OCI-LY7 (cell line): ENCODE results near the gene PCNX2. TPM values are rescaled to one million over a fixed set of nuclear protein-coding genes. Genes with fewer than 3 reads are reported as not detected.

Experiments
- BruUV-seq: library from RNA; stranded (reverse); fragments of 400-500 nt; replicated peaks from 2 replicates; lab custom pipeline; 2021; lab: Mats Ljungman, UMichigan
- CTCF ChIA-PET: fragments of 300-600 bp; sonication (Branson Sonifier 250); formaldehyde crosslinking; loops from one replicate; lab custom pipeline; 2022; ENCODE audit warnings: antibody characterized with exemption; ENCODE audit not compliant: unreplicated experiment; lab: Charles Lee
- POLR2A ChIA-PET: fragments of 300-600 bp; sonication (Branson Sonifier 250); formaldehyde crosslinking; loops from one replicate; lab custom pipeline; 2022; ENCODE audit warnings: antibody characterized with exemption; lab: Charles Lee
- DNase-seq: peaks from one replicate; pipeline ENCODE4 v3.0.0-alpha.2; 2015; ENCODE audit warnings: low spot score
- H2AFZ ChIP-seq: fragments of 200-600 bp; sonication (generic), shearing (Covaris generic); 2 replicates; pipeline ENCODE4 v1.6.1; 2014; ENCODE audit warnings: mild to moderate bottlenecking, antibody characterized with exemption, low read length, moderate library complexity
- H3K27ac ChIP-seq: fragments of 200-600 bp; sonication (generic); 2 replicates; pipeline ENCODE4 v1.5.1; 2014; ENCODE audit warnings: mixed run types, low read depth, mild to moderate bottlenecking, moderate library complexity, low read length, inconsistent platforms; ENCODE audit not compliant: poor library complexity, severe bottlenecking
- H3K36me3 ChIP-seq: fragments of 200-600 bp; sonication (generic); 2 replicates; pipeline ENCODE4 v1.6.1; 2014; ENCODE audit warnings: mild to moderate bottlenecking, antibody characterized with exemption, low read length, moderate library complexity, mixed read lengths; ENCODE audit not compliant: insufficient read depth
- H3K4me1 ChIP-seq: fragments of 200-600 bp; sonication (generic); 2 replicates; pipeline ENCODE4 v1.5.1; 2014; ENCODE audit warnings: mild to moderate bottlenecking, low read length; ENCODE audit not compliant: insufficient read depth, poor library complexity, severe bottlenecking
- H3K4me2 ChIP-seq: fragments of 200-600 bp; sonication (generic); 2 replicates; pipeline ENCODE4 v1.6.1; 2014; ENCODE audit warnings: mild to moderate bottlenecking, low read length
- H3K4me3 ChIP-seq: fragments of 200-600 bp; sonication (generic); 2 replicates; pipeline ENCODE4 v1.5.1; 2014; ENCODE audit warnings: mild to moderate bottlenecking, low read depth, low read length; ENCODE audit not compliant: poor library complexity, severe bottlenecking
- H3K79me2 ChIP-seq: fragments of 200-600 bp; sonication (generic); 2 replicates; pipeline ENCODE4 v1.6.1; 2016; ENCODE audit warnings: low read depth, mild to moderate bottlenecking, low read length, moderate library complexity, mixed read lengths; ENCODE audit not compliant: insufficient read depth
- H3K9me2 ChIP-seq: fragments of 200-600 bp; sonication (generic); 2 replicates; pipeline ENCODE4 v1.6.1; 2016; ENCODE audit warnings: mild to moderate bottlenecking, low read length, mixed read lengths; ENCODE audit not compliant: insufficient read depth
- H3K9me3 ChIP-seq: fragments of 200-600 bp; sonication (generic); 2 replicates; pipeline ENCODE4 v1.6.1; 2014; ENCODE audit warnings: mild to moderate bottlenecking, mixed run types, low read length, mixed read lengths
- H4K20me1 ChIP-seq: fragments of 200-600 bp; sonication (generic); 2 replicates; pipeline ENCODE4 v1.6.1; 2014; ENCODE audit warnings: mild to moderate bottlenecking, antibody characterized with exemption, low read length, moderate library complexity, mixed read lengths; ENCODE audit not compliant: insufficient read depth
- CTCF ChIP-seq: fragments of 200-600 bp; sonication (generic); conservative IDR thresholded peaks from 2 replicates; pipeline ENCODE4 v1.5.1; 2014; ENCODE audit warnings: mild to moderate bottlenecking, antibody characterized with exemption, low read length, moderate library complexity, mixed read lengths
- EZH2phosphoT487 ChIP-seq: fragments of 200-600 bp; sonication (generic); IDR thresholded peaks from 2 replicates; pipeline ENCODE4 v1.6.1; 2018; ENCODE audit warnings: low read depth, borderline replicate concordance, mild to moderate bottlenecking, mixed run types, antibody characterized with exemption, low read length, moderate library complexity, mixed read lengths
- intact Hi-C: fragments of 100-400 bp; cut with micrococcal nuclease; formaldehyde crosslinking; loops from one replicate; pipeline ENCODE4 v1.10.0; 2022; ENCODE audit not compliant: unreplicated experiment
- total RNA-seq, 2 experiments: library from RNA; depleted of rRNA in 1 of 2; stranded (reverse); fragments of >200 nt in 1 of 2; shearing (Covaris generic) in 1 of 2; gene quantifications; 2 replicates each; pipeline ENCODE4 v1.2.3, GENCODE V29; 2014 to 2022

Gene PCNX2
- total RNA-seq, 2 experiments from 2014 or later: 17.1 to 26.9 TPM

GRCh38 chr1:232983817-232984567, 311.5 kb downstream of the PCNX2 start:
- Histone ChIP-seq H3K9me2 (no peaks in the 10 kb centered on the region), H3K4me2 (no peak overlapping the region), H3K36me3 (no peaks in the 10 kb centered on the region), H3K27ac (no peak overlapping the region), H3K9me3 (no peaks in the 10 kb centered on the region), H2AFZ (no peak overlapping the region), H4K20me1 (no peaks in the 10 kb centered on the region), H3K4me1 (no peaks in the 10 kb centered on the region), H3K79me2 (no peaks in the 10 kb centered on the region), H3K4me3 (no peak overlapping the region)
- DNase-seq: no peak
- TF ChIP-seq CTCF (no peak), EZH2phosphoT487 (no peak)
- intact Hi-C loops: no loop called here
- no TSS peak for BruUV-seq
- ChIA-PET POLR2A (interaction anchor here (0.6 kb wide), 1 partner anchor 105 kb away, joined by 6 read pairs; no protein-coding TSS in a partner anchor), CTCF (no interaction called here)

GRCh38 chr1:232983375-232983774, 312.1 kb downstream of the PCNX2 start:
- intact Hi-C loops: no loop called here
- no peaks in the 10 kb centered on the region for H3K36me3 ChIP-seq
- DNase-seq: no peak
- no peak overlapping the region for H3K27ac ChIP-seq
- no peaks in the 10 kb centered on the region for H3K9me2 ChIP-seq
- H3K79me2 ChIP-seq: no peaks in the 10 kb centered on the region
- no peaks in the 10 kb centered on the region for H3K4me1 ChIP-seq
- no peak overlapping the region for H3K4me2 ChIP-seq
- CTCF ChIA-PET: no interaction called here
- H2AFZ ChIP-seq: no peak overlapping the region
- no peak for TF ChIP-seq EZH2phosphoT487
- no peak for TF ChIP-seq CTCF
- BruUV-seq: no TSS peak
- H4K20me1 ChIP-seq: no peaks in the 10 kb centered on the region
- no peaks in the 10 kb centered on the region for H3K9me3 ChIP-seq
- H3K4me3 ChIP-seq: no peak overlapping the region
- POLR2A ChIA-PET: no interaction called here
